ENCODE data around the gene LUM. TPM values are rescaled to one million over a fixed set of nuclear protein-coding genes. Genes with fewer than 3 reads are reported as not detected.
A peak's percentile ranks its signal among the peaks of the same experiment; 100 is the strongest.

Gene LUM
- total RNA-seq, 2 donors from 2014 or later: 130 to 196 TPM

- no peak for TF ChIP-seq CTCF (IDR thresholded peaks at IDR 0.05)
- no peak for DNase-seq (ENCODE audit: low spot score)
- Histone ChIP-seq H3K9me3 (no peaks in the 10 kb centered on the region), H3K4me3 (no peak overlapping the region), H3K4me1 (no peaks in the 10 kb centered on the region), H3K36me3 (no peaks in the 10 kb centered on the region), H3K27me3 (no peaks in the 10 kb centered on the region), H3K27ac (no peak overlapping the region)
Measured at GRCh38 chr12:91123236-91123916, 12.1 kb upstream of the LUM start.

- Histone ChIP-seq H3K4me1 (no peaks in the 10 kb centered on the region), H3K9me3 (no peaks in the 10 kb centered on the region), H3K27ac (no peak overlapping the region), H3K36me3 (no peaks in the 10 kb centered on the region), H3K4me3 (no peak overlapping the region), H3K27me3 (no peaks in the 10 kb centered on the region)
- no peak for DNase-seq (ENCODE audit: low spot score)
- TF ChIP-seq CTCF (IDR thresholded peaks at IDR 0.05): no peak
Measured at GRCh38 chr12:91120781-91121180, 9.5 kb upstream of the LUM start.

DNA sequence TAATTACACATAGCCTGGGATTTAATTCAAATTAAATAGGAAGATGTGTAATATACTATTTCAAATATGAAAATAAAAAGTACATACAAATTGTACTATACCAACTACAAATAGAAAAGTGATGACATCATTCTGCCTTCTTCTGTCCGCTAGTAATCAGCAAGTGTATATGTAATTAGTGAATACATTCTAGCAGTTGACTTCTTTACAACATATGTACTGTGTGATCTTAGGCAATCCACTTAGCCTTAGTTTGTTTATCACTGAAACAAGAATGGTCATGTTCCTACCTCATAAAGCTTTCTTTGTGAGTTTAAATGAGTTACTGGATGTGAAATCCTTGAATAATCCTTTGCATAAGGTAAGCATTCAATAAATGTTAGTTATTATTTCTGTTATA lies 7.8 kb upstream of the LUM start:
- Histone ChIP-seq H3K27ac (no peak overlapping the region), H3K9me3 (no peaks in the 10 kb centered on the region), H3K4me3 (no peak overlapping the region), H3K36me3 (no peaks in the 10 kb centered on the region), H3K27me3 (no peaks in the 10 kb centered on the region), H3K4me1 (no peaks in the 10 kb centered on the region)
- TF ChIP-seq CTCF (IDR thresholded peaks at IDR 0.05): no peak
- DNase-seq (ENCODE audit: low spot score): no peak

GRCh38 chr12:91113621-91114020 lies 2.3 kb upstream of the LUM start:
- TF ChIP-seq CTCF (IDR thresholded peaks at IDR 0.05): no peak
- Histone ChIP-seq H3K4me3 (no peak overlapping the region), H3K9me3 (no peaks in the 10 kb centered on the region), H3K36me3 (no peaks in the 10 kb centered on the region), H3K4me1 (no peaks in the 10 kb centered on the region), H3K27me3 (no peaks in the 10 kb centered on the region), H3K27ac (no peak overlapping the region)
- no peak for DNase-seq (ENCODE audit: low spot score)

DNA sequence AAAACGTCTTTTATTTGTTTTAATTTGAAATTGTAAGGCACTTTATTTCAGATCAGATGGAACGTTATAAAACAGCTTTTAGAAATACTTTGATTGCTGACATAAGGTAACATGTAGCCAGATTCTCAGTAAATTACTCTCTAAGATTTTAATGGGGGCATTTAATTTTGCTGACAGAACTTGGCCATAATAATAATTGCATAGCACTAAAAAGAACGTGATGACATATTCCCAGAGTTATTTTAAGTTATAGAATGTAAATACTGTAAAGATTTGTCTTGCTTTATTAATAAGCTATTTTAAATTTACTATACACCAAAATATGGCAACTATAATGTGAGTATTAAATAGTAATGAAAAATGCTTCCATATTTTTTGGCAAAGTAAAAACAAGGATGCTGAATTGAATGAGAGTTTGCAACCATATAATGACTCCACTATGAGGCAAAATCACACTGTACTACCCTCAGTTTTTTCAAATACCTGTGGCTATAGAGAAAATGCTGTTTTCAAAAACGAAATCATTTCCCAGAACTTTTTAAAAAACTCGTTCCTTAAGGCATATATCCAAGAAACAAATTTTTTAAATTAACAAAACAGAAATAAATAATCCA lies 876 bp downstream of the LUM start:
- TF ChIP-seq CTCF (IDR thresholded peaks at IDR 0.05): no peak
- Histone ChIP-seq H3K4me3 (peak overlapping the region; percentile 18 to 40), H3K27ac (peak overlapping the region; percentile 41 to 58), H3K27me3 (no peaks in the 10 kb centered on the region), H3K9me3 (no peaks in the 10 kb centered on the region), H3K36me3 (no peaks in the 10 kb centered on the region), H3K4me1 (no peaks in the 10 kb centered on the region)
- no peak for DNase-seq (ENCODE audit: low spot score)

Data from right atrium auricular region (tissue), 2 donors.